NCI-H510A treated with DMSO at 0.1 percent for 48 hours (cell line): Measurements from ENCODE around the gene ADCK2.
"Not testable (repeated sequence)": the region's sequence is repeated elsewhere in the genome, so short reads cannot be mapped to it uniquely, and the experiment has no call there.

Experiments
- DNase-seq: peaks from one replicate; lab custom pipeline; 2025; lab: John Stamatoyannopoulos, UW

The ADCK2 gene

DNA sequence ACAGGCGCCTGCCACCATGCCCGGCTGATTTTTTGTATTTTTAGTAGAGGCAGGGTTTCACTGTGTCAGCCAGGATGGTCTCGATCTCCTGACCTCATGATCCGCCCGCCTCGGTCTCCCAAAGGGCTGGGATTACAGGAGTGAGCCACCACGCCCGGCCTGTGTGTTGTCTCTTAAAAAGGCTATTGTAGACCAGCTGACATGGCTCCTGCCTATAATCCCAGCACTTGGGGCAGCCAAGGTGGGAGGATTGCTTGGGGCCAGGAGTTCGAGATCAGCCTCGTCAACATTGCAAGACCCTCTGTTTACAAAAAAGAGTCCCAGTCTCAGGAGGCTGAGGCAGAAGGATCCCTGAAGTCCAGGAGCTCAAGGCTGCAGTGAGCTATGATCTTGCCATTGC lies 21.1 kb downstream of the ADCK2 start:
- DNase-seq: not testable (repeated sequence)

DNA sequence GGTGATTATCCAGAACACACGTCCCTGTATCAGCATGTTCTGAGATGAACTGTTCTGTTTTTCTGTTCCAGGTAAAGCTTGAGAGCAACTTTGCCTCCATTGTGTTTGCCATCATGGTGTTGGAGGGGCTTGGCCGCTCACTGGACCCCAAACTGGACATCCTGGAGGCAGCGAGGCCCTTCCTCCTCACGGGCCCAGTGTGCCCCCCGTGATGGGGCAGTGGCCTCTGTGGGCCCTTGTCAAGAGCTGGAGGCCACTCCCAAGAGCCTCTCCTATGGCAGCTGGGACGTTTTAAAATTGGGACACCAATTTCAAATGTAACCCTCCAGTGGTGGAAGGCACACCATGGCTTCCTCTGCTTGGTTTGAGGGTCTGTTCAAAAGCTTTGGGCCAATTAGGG lies 21.8 kb downstream of the ADCK2 start:
- DNase-seq: no peak

DNA sequence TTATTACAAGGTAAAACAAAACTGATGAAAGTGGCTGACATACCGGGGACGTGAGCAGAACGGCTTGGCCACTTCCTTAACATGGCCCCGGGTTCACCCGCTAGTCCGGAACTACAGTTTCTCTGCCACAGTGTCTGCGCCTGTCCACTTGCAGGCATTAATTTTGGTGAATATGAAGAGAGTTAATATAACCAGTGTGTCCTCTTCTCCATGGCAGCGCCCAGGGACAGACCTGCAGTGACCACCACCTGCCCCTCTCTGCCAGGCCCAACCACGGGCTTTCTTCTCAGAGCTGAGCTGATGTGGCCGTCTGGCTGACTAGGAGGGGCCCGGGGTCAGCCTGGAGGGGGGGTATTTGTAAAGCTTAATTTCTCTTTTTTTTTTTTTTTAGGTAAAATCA lies 22.6 kb downstream of the ADCK2 start:
- DNase-seq: no peak

DNA sequence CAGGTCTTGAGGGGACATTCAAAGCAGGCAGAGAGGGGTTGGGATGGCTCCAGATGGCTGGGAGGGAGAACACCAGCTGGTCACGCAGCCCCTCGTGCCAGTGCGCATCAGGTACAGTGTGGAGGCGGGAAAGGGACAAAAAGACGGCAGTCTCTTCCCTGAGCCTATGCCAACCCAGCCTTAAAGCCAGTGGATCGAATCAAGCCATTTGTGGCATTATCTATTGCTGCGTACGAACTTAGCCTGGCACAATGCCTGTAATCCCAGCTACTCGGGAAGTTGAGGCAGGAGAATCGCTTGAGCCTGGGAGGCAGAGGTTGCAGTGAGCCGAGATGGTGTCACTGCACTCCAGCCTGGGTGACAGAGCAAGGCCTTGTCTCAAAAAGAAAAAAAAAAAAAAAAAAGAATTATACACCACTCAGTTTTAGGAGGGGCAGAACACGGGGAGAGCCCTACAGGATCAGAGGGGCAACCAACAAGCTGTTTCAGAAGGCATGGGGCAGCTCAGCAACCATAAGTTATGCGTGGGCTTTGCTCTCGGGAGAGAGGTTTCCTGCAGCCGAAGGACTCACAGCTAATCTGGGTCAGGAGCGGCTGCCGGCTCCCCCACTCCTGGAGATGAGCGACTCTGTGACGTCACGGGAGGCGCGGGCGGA lies 23.4 kb downstream of the ADCK2 start:
- no peak for DNase-seq

DNA sequence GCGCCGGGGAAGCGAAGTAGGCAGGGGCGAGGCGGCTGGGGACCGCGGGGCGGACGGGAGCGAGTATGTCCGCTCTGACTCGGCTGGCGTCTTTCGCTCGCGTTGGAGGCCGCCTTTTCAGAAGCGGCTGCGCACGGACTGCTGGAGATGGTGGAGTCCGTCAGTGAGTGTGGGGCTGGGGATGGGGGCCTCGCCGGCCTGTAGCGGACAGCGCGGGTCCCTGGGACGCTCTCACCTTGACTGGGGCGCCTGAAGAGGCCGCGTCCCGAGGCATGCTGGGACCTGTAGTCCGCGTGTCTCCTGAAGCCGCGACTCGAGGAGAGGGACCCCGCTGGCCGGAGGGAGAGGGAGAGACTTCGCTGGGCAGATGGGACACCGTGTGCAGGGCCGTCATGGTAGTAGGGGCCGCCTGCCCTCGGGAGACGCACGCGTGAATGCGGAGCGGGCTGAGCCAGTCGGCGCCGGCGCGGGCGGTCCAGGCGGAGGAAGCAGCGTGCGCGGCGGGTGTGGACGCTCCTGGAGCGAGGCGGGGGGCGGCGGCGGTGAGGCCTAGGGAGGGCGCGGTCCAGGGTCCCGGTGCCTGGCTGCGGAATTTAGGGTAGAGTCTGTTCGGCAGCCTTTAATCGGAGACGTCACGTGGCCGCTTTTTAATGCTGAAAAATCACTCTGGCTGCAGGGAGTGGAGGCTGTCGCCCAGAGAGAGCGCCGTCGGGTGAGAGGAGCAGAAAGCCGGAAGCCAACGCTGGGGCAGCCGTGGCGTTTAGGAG lies 24.1 kb downstream of the ADCK2 start, which contains the start of gene NDUFB2:
Gene NDUFB2, plus strand, starts transcription at position 29 of the 767 bp plus-strand sequence. Its CDS starts 37 bp downstream, at position 66.
- peak; percentile 77 for DNase-seq

DNA sequence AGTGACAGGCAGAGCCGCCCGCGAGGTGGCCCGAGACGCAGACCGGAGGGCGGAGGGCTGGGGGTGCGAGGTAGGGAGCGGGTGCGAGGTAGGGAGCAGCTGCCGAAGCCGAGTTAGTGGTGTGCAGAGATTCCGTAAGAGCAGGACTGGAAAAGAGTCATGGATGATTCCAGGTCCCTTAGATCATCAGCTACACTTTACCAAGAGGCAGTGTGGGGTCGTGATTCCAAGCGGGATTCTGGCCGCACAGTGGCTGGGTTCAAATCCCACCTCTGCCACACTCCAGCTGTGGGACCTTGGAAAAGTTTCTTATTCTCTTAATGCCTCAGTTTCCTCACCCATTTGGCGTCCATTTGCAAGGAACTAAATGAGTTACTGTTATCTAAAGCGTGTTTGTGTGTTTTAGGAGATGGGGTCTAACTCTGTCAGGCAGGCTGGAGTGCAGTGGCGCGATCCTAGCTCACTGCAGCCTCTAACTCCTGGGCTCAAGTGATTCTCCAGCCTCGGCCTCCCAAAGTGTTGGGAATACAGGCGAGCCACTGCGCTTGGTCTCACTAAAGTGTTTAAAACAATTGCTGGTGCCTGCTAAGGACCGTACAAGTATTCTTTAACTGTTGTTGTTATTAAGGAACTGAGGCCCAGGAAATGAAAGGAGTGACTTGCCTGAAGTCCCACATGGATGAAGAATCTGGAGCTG lies 24.9 kb downstream of the ADCK2 start:
- DNase-seq: no peak

DNA sequence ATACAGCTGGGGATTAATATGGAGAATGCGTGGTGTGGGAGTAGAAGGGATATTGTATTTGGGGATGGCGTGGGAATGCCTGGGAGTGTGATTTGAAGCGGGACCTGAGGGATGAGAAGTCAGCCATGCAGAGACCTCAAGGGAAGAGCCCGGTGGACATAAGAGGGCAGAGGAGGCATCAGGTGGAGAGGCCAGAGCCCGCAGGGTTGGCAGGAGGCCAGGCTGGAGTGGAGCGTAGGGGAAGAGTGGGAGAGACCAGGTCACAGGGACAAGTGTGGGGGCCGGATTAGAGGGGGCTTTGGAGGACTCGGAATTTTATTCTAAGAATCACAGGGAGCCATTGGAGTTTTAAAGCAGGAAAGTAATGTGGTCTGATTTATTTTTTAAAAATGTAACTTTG lies 25.7 kb downstream of the ADCK2 start:
- DNase-seq: peak; percentile 4

DNA sequence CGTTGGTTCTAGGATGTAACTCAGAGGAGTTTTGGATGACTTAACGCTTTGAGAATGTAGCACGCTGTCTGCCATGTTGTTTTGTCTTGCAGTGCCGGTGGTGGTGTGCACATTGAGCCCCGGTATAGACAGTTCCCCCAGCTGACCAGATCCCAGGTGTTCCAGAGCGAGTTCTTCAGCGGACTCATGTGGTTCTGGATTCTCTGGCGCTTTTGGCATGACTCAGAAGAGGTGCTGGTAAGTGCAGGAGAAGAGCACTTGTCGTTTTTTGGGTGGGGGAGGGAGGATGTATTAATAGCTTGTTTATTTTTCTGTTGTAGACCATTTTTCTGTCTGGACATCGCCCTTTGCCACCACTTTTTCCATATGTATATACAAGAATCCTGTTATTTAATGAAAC lies 30.0 kb downstream of the ADCK2 start:
- no peak for DNase-seq

DNA sequence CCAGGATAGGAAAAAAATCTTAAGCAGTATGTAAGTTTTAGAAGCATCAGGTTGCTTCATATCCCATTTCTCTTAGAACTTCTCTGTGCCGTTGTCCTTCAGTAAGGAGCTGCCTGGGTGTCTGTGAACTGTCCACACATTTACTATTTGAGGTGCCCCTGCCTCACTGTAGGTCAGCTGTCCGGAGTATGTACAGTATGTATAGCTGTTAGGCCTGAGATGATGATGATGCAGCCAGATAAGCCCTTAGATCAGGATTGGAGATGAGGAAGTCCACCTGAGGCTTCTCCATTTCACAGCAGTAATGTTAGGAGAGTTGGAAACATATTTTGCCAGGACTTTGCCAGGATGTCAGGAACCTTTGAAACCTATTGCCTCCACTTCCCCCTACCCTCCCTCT lies 31.5 kb downstream of the ADCK2 start:
- DNase-seq: no peak

DNA sequence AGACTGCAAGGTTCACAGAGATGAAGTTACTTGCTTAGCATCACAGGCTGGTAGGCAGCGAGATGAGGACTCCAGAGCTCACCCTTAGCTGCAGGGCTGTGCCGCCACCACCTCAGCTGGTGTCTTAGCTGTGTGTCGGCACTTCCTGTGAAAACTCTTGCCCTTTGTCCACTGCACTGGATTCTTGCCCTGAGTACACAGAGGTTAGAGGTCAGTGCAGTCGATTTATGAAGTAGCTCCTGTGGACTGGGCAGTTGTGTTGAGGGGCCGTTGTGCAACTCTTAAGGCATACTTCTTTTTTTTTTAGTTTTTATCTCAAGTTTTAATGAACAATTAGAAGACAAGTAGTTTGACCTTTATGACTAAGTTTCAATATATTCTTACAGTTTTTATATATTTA lies 34.4 kb downstream of the ADCK2 start:
- DNase-seq: no peak

DNA sequence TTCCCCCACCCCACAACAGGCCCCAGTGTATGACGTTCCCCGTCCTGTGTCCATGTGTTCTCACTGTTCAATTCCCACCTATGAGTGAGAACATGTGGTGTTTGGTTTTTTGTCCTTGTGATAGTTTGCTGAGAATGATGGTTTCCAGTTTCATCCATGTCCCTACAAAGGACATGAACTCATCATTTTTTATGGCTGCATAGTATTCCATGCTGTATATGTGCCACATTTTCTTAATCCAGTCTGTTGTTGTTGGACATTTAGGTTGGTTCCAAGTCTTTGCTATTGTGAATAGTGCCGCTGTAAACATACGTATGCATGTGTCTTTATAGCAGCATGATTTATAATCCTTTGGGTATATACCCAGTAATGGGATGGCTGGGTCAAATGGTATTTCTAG lies 36.0 kb downstream of the ADCK2 start:
- not testable (repeated sequence) for DNase-seq

DNA sequence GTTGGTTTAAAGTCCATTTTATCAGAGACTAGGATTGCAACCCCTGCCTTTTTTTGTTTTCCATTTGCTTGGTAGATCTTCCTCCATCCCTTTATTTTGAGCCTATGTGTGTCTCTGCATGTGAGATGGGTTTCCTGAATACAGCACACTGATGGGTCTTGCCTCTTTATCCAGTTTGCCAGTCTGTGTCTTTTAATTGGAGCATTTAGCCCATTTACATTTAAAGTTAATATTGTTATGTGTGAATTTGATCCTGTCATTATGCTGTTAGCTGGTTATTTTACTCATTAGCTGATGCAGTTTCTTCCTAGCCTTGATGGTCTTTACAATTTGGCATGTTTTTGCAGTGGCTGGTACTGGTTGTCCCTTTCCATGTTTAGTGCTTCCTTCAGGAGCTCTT lies 39.6 kb downstream of the ADCK2 start:
- not testable (repeated sequence) for DNase-seq

DNA sequence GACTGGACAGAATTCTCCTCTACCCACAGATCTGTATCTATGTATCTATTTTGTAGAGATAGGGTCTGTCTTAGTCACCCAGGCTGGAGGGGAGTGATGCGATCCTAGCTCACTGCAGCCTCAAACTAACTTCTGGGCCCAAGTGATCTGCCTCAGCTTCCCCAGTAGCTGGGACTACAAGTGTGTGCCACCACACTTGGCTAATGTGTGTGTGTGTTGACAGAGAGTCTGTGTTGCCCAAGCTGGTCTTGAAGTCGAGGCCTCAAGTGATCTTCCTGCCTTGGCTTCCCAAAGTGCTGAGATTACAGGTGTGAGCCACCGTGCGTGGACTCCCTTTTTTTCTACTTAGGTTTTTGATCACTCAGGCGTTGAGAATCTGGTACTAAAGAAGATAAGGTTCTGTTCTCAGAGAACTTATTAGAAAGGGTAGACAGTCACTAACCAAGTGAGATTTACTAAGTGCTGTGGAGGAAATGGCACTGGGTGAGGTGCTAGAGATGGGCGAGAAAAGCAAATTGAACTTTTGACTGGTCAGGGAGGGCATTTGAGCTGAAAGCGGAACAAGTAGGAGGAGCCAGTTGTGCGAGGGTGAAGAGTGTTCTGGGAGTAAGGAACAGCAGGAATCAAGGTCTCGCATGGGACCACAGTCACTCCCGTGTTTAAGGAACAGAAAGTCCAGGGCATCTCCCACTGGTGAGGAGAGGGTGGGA lies 41.7 kb downstream of the ADCK2 start:
- peak; percentile 9 for DNase-seq

DNA sequence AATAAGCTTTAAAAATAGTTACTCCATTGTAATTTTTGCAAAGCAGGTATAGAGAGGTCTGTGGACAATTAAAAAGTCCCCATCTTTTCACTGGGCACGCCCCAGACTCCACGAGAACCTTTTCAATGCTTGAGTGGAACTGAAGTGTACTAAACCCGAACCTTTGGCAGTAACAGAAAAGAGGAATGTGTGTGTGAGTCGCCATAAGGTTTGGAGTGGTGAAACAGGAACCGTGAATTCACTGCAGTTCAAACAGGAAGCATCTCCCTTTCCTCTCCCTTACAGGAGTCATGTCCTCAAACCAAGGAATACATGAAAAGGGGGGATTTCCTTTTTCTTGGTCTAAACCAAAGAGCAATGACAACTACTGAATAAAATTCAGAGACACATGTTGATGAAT lies 47.0 kb downstream of the ADCK2 start:
- DNase-seq: peak; percentile 73

DNA sequence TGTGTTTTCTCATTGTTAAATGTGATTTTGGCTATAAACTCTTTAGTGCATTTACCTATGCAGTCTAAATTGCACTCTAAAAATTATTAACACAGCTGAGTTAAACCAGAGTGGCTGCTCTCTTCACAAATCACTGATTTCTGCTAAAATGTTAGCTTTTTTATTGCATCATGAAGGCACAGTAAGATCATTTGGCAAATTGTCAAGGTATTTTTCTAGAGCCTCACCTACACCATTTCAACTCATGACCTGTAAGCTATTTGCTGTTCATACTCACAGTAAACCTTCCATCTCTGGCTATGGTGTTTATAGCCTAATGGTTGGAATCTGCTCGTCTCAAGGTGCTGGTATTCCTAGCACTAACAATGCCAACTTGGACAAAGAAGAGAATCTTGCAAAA lies 49.5 kb downstream of the ADCK2 start:
- DNase-seq: no peak

DNA sequence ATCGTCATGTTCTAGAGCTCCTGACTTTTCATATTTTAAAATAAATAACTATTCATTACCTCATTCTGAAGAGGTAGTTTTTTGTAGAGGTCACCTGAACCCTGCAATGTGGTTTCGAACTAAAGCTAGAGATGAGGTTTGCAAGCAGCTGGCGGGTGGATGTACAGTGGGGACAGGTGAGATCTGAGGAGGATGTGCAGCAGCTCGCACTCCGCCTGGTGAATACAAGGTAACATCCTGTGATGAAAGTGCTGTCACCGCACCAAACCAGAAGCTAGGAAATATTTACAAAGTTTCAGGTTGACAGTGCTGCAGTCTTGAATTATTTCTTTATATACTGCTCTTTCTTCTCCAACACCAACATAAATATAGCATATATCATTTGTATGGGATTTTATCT lies 50.3 kb downstream of the ADCK2 start:
- DNase-seq: no peak

DNA sequence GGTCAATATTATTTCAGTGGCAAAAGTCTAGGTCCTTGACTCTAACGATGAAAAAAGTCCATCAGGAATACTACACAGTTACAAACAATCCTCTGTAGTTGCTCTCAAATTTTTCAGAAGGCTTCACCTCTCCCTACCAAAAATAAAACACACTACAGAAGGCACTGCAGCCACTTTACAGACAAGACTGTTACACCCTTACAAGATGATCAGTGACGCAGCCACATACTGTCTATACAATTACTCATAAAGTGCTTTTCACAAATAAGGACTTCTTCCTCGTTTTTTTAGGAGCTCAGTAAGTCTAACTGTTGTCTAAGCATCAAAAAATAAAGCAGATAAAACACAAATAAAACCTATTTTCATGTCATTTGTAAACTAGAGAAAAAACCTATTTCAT lies 50.8 kb downstream of the ADCK2 start:
- no peak for DNase-seq

DNA sequence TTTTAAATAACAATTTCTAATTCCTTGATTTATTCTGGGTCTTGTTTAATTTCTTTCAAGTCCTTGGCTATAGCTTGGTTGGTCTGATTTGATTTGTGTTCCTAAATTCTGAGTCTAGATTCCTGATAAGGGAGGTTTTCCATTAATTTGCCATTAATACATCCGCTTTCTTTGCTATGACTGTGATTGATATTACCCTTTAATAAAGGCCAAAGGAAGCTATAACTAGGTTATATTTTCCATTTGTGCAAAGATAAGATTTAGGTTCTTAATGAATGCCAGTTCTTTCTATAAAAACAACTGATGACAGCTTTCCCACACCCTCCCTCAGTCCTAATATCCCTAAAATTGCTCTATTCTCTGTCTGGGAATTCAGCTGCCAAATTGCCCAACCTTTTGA lies 52.0 kb downstream of the ADCK2 start:
- no peak for DNase-seq

DNA sequence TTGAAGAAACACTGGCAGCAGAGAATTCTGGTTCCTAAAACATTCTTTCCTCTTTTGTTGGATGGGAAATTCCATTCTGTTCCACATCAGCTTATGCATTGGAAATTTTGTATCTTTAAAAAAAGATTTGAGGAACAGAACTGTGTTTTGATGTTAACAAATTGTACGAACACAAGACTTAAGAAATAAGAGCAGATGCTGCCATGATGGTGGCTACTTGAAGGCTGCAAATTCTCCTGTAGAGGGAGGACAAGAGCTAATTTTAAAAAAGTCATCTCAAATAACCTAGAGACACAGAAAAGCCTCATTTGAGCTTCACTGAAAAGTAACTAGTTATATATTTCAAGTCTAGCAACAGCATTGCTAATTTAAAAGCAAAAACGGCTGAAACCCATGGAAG lies 53.5 kb downstream of the ADCK2 start:
- DNase-seq: no peak

DNA sequence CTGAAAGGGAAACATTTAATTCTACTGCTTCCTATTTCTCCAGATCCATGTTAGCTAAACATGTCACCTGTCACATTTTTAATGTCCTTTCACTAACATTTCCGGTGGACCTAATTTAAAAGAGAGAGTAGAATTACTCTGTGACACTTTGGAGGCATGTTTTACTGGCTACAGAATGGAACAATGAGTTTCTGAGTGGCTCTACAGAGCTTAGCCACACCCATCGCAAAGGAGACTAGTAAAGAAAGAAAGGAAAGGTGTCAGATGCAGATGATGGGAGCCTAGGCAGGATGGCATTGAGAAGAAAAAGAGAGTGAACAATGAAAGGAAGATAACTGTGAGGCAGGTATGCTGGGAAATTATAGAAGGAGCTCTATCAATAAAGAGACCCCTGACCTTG lies 59.7 kb downstream of the ADCK2 start:
- DNase-seq: peak; percentile 61

DNA sequence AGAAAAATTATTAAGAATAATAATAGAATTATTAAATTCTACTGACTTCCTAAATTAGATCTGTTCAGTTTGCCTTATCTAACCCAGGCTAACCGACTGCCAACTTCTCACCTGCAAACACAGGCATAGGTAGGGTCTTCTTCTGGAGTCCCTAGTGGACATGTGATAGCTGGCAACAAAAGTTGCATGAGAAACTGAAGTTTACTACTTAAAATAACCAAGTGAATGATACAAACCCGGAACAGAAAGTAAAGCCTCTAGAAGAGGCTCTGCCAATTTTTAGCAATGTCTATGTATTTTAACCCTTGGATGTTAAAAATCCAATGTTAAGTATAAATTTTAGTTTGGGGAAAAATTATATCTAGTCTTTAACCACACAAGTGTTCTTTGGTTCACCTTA lies 61.4 kb downstream of the ADCK2 start:
- no peak for DNase-seq

DNA sequence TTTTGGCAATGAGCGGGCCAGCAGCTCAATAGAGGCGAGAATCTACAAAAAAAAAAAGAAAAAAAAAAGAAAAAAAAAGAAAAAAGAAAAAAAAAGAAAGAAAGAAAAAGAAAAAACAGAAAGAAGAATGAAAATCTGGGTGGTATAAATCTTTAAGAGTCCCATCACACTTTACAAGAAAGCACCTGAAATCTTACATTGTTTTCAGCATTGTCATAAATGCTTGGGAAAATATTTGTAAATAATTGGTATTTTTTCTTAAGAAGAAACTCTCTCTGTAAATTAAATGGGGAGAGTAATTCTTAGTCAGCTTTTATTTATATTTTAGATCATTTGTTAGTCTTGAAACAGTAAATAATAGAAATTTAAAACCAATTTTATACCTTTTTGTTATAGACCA lies 62.0 kb downstream of the ADCK2 start:
- DNase-seq: no peak

DNA sequence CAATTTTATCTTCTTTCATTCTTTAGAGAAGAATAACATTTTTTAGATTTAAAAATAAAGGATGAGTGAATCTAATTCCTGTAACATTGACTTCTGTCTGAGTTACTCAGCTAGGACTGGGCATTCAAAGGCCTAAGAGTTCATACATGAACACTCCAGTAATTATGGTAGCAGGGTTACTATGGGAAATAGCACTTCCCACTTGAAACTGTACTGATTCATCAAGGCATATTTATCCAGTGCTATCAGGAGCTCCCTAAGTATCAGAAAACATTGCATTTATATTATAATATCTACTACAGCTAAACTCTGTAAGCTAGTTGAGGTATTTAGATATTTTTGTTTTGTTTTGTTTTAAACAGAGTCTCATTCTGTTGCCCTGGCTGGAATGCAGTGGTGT lies 65.5 kb downstream of the ADCK2 start:
- DNase-seq: no peak
